ENCODE results near the gene CR1L.
A peak's percentile ranks its signal among the peaks of the same experiment; 100 is the strongest.
"Not testable (repeated sequence)": the region's sequence is repeated elsewhere in the genome, so short reads cannot be mapped to it uniquely, and the experiment has no call there.

The CR1L gene

DNA sequence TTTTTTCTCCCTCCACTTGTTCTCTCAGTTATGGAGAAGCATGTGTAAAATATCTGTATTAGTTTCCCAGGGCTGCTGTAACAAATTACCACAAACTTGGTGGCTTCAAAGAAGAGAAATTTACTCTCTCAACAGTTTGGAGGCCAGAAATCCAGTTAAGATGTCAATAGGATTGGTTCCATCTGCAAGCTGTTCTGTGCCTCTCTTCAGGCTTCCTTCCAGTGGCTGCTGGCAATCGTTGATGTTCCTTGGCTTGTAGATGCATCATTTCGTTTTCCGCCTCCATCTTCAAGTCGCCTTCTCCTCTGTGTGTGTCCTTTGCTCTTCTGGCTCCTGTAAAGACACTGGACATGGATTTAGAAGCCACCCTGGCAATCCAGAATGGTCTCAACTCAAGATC is 45.6 kb downstream of the CR1L start:
- not testable (repeated sequence) for DNase-seq

GRCh38 chr1:207691010-207691409 is 46.1 kb downstream of the CR1L start:
- DNase-seq, result no peak

DNA sequence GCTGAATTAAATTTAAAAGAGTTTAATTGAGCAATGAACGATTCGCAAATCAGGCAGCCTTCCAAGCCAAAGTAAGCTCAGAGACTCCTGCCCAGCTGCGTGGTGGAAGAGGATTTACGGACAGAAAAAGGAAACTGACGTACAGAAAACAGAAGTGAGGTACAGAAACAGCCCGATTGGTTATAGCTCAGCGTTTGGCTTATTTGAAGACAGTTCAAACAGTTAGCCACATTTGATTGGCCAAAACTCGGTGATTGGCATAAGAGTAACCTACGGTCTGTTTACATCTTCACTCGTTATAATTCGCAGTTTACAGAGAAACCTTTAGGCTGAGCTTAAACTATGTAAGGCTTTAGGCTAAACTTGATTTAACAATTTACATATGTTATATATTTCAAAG is 46.9 kb downstream of the CR1L start:
- DNase-seq, result no peak

DNA sequence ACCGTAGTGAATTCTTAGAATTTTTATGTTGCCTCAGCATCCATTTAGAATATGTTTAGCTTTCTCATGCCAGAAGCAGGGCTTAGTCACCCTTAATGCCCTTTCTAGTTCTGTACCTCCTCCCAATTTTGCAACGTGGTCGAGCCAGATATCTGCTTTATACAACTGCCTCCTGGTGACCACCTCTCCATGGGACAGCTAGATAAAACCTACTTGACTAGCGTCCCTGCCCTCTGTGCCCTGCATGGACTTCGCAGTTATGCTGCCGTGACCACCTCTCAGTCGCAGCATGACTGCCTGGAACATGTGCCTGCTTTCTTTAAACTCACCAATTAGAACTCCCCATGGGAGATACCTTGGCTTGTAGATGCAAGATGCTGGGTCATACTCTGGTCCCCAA is 47.4 kb downstream of the CR1L start:
- DNase-seq, result not testable (repeated sequence)

GRCh38 chr1:207695891-207696290 is 51.0 kb downstream of the CR1L start:
- no peak for DNase-seq

GRCh38 chr1:207698822-207699483 is 54.0 kb downstream of the CR1L start:
- DNase-seq, result peak; percentile 28

- no peak for DNase-seq
These were observed 57.4 kb downstream of the CR1L start for GRCh38 chr1:207702317-207702716.

- DNase-seq, result no peak
These were observed 58.8 kb downstream of the CR1L start for GRCh38 chr1:207703712-207704111.

DNA sequence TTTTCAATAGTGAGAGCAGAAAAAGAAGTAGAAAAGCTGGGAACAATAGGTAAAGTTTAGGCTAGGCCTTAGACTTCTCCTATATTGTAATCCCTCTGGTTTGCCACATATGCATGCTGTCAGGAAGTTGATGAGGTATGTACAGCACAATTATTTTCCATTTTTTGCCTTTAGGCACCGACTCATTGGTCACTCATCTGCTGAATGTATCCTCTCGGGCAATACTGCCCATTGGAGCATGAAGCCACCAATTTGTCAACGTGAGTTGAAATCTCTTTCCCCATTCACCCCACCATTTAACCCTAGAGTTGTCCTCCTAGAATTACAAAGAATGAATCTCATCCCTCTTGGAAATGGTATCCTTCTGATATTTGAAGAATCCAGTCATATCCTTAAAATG is 63.1 kb downstream of the CR1L start:
- DNase-seq, result not testable (repeated sequence)

- no peak for DNase-seq
These were observed 66.4 kb downstream of the CR1L start for GRCh38 chr1:207711285-207711684.

- DNase-seq, result not testable (repeated sequence)
These were observed 67.8 kb downstream of the CR1L start for GRCh38 chr1:207712701-207713100.

DNA sequence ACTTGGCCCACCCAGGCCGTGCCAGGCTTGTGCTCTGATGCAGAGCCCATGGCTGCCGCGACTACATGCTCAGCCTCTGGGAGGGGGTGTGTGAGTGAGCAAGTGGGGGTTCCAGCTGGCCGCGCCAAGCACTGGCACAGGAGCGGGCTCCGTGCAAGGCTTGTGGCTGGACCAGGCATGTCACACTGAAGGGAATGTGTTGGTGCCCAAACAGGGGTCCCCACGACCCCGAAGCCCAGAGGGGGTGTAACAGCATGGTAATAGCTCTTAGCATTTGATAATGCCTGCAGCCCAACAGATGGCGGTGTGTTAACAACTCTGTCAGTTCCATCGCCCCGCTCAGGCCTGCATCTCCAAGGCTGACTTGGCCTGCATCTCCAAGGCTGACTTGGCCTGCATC is 68.6 kb downstream of the CR1L start:
- DNase-seq, result no peak

DNA sequence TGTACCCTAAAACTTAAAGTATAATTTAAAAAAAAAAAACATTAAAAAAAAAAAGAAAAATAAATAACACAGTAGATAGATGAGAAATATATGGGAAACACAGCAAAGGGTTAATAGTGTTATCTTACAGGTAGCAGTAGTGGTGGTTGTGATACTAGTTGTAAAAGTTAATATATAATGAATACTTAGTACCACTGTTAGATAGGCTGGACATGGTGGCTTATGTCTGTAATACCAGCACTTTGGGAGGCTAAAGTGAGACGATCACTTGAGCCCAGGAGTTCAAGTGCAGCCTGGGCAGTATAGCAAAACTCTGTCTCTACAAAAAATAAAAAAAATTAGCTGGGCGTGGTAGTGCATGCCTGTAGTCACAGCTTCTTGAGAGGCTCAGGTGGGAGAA is 74.3 kb downstream of the CR1L start:
- DNase-seq, result no peak

DNA sequence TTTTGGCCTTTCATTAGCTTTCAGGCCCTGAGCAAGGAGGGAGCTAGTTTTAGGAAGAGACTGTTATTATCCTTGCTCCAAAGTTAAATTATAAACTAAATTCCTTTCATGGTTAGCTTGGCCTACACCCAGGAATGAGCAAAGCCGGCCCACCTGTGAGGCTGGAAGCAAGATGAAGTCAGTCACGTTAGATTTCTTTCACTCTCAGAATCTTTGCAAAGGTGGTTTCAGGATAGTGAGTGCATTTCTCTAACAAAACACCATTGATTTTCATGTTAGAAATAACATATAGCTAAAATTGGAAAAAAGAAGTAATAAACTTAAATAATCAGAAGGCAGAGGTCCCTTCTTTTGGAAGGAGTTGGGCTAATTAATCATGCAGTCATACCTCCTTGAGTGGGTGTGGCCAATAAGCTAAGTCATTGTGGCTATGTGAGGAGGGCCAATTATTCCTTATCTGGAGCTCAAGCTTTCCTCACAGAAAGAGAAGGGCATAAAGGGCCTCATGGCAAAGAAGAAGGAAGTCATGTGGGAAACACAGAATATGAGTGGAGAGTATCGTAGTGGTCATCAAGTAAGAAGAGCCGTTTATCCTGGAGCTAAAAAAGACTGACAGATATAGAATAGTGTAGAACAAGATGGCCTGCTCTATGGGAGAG is 83.4 kb downstream of the CR1L start:
- not testable (repeated sequence) for DNase-seq

GRCh38 chr1:207737503-207738157 is 92.7 kb downstream of the CR1L start:
- DNase-seq, result not testable (repeated sequence)

- DNase-seq, result not testable (repeated sequence)
These were observed 93.3 kb downstream of the CR1L start for GRCh38 chr1:207738158-207738659.

- no peak for DNase-seq
These were observed 95.3 kb downstream of the CR1L start for GRCh38 chr1:207740207-207740606.

- DNase-seq, result no peak
These were observed 98.1 kb downstream of the CR1L start for GRCh38 chr1:207742850-207743555.

DNA sequence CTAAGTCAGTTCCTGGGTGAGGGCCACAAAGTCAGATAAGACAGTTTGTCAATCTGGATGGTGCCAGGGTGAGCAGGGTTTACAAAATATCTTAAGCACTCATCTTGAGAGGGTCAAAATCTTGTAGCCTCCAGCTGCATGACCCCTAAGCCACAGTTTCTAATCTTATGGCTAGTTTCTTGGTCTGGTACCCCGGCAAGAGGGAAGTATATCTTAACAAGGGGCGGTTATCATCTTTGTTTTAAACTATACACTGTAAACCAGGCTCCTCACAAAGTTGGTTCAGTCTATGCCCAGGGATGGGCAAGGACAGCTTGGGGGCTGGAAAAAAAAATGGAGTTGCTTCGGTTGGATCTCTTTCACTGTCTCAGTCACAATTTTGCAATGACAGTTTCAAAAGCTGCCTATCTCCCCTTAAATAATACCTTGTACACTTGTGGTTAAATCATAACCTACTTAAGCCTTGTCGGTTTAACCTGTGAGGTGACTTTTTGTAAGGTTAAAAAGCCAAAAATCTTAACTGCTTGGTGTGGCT is 99.1 kb downstream of the CR1L start:
- no peak for DNase-seq

DNA sequence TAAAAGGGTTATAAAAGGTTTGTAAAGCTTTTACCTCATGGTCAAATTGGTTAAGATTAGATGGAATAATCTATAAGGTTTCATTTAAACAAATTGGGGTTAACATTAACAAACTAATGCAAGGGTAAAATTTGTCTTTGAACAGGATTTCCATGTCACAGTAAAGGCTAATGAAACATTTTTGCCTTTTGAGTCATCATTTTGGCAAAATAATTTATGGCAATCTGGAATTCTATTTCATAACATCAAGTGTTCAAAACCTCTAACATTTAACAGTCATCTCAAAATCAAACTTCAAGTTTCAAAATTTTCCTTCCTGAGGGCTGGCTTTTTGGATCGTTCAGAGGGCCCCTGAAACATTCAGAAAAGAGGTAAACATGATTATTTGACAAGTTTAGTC is 100.4 kb downstream of the CR1L start:
- DNase-seq, result no peak

- no peak for DNase-seq
These were observed 101.2 kb downstream of the CR1L start for GRCh38 chr1:207745839-207746767.

All from activated CD4-positive, alpha-beta T cell treated with anti-CD3 and anti-CD28 coated beads, Interleukin-2, amount 50 U/mL, for 16 hours (primary cell).